ENCODE measurements around the gene CD2. TPM values are rescaled to one million over a fixed set of nuclear protein-coding genes. Genes with fewer than 3 reads are reported as not detected.
"Not testable (repeated sequence)": the region's sequence is repeated elsewhere in the genome, so short reads cannot be mapped to it uniquely, and the experiment has no call there.

The CD2 gene
- total RNA-seq, 1 donor from 2014 or later, result not detected

DNA sequence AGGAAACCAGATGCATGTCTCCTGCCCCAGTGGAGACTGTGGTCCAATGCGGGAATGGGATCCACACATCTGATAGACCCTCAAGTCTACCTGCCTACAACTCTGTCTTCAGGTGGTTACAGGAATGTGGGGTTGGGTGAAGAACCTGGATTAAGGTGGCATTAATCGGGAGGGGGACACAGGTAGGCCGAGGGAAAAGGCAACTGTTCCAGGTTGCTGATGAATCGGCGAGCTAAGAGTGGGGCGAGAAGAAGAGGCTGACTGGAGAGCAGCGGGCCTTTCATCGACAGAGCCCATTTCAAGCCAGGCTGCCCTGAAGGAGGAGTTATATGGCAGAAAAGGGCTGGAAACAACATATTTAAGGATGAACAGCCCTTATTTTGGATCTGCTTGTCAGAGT, 836 bp downstream of the CD2 start:
- TF ChIP-seq, protein P1, sequence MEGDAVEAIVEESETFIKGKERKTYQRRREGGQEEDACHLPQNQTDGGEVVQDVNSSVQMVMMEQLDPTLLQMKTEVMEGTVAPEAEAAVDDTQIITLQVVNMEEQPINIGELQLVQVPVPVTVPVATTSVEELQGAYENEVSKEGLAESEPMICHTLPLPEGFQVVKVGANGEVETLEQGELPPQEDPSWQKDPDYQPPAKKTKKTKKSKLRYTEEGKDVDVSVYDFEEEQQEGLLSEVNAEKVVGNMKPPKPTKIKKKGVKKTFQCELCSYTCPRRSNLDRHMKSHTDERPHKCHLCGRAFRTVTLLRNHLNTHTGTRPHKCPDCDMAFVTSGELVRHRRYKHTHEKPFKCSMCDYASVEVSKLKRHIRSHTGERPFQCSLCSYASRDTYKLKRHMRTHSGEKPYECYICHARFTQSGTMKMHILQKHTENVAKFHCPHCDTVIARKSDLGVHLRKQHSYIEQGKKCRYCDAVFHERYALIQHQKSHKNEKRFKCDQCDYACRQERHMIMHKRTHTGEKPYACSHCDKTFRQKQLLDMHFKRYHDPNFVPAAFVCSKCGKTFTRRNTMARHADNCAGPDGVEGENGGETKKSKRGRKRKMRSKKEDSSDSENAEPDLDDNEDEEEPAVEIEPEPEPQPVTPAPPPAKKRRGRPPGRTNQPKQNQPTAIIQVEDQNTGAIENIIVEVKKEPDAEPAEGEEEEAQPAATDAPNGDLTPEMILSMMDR (IDR thresholded peaks at IDR 0.05; ENCODE audit: unreplicated experiment), result no peak
- no peak for DNase-seq (ENCODE audit: low spot score, unreplicated experiment)
- no peak overlapping the region for H3K4me3 Mint-ChIP-seq (ENCODE audit: low read depth)
- H3K4me1 Mint-ChIP-seq (ENCODE audit: low read depth), result peaks cover 4% of the 10 kb centered on the region
- H3K9me3 Mint-ChIP-seq (ENCODE audit: low read depth), result no peaks in the 10 kb centered on the region
- H3K27ac Mint-ChIP-seq, result no peak overlapping the region
- no peaks in the 10 kb centered on the region for H3K27me3 Mint-ChIP-seq
- H3K36me3 Mint-ChIP-seq (ENCODE audit: insufficient read depth), result no peaks in the 10 kb centered on the region

DNA sequence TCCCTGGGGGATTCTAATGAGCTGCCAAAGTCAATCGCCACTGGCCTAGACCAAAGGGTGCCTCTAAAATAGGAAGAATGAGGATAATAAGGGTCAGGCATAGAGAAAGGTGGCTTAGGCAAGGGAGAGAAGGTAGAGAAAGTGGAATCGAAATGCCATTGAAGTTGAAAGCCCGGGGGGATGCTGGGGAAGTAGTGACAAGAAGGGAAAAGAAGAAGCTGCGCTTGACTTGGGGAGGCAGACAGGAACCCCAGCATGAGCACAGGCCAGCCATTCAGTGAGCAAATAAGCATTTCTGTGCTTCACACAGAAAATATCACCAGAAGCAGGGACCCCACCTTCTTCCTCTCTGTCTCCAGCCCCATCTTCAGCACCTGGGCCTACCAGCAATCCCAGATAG, 1.5 kb downstream of the CD2 start:
- no peaks in the 10 kb centered on the region for H3K9me3 Mint-ChIP-seq (ENCODE audit: low read depth)
- H3K36me3 Mint-ChIP-seq (ENCODE audit: insufficient read depth), result no peaks in the 10 kb centered on the region
- no peak overlapping the region for H3K4me3 Mint-ChIP-seq (ENCODE audit: low read depth)
- no peaks in the 10 kb centered on the region for H3K27me3 Mint-ChIP-seq
- H3K4me1 Mint-ChIP-seq (ENCODE audit: low read depth), result peaks cover 4% of the 10 kb centered on the region
- DNase-seq (ENCODE audit: low spot score, unreplicated experiment), result no peak
- TF ChIP-seq, protein P1 (IDR thresholded peaks at IDR 0.05; ENCODE audit: unreplicated experiment), result no peak
- no peak overlapping the region for H3K27ac Mint-ChIP-seq

DNA sequence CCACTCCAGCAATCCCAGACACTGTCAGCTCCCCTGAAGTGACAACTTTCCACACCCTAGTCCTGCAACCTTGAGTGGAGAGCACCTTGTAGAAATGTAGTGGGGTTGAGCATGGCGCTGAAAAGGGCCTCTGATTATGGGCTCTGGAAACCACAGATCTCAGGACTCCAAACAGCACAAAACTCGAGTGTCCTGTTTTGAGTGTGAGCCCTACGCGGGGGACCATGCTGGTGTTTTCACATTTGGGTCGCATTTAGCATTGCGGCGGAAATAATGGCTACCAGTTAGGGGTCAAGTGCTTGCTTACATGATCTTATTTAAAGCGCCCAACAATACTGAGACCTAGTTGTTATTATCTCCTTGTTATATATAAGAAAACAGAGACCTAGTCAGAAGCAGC, 1.9 kb downstream of the CD2 start:
- H3K27me3 Mint-ChIP-seq; H3K27ac Mint-ChIP-seq; H3K9me3 Mint-ChIP-seq (ENCODE audit: low read depth); H3K4me1 Mint-ChIP-seq (ENCODE audit: low read depth); H3K36me3 Mint-ChIP-seq (ENCODE audit: insufficient read depth); DNase-seq (ENCODE audit: low spot score, unreplicated experiment); H3K4me3 Mint-ChIP-seq (ENCODE audit: low read depth): not testable (repeated sequence)

DNA sequence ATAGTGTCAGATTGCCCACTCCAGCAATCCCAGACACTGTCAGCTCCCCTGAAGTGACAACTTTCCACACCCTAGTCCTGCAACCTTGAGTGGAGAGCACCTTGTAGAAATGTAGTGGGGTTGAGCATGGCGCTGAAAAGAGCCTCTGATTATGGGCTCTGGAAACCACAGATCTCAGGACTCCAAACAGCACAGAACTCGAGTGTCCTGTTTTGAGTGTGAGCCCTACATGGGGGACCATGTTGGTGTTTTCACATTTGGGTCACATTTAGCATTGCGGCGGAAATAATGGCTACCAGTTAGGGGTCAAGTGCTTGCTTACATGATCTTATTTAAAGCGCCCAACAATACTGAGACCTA, 4.2 kb downstream of the CD2 start:
- H3K27me3 Mint-ChIP-seq; H3K36me3 Mint-ChIP-seq (ENCODE audit: insufficient read depth); H3K4me1 Mint-ChIP-seq (ENCODE audit: low read depth); H3K27ac Mint-ChIP-seq; H3K9me3 Mint-ChIP-seq (ENCODE audit: low read depth); H3K4me3 Mint-ChIP-seq (ENCODE audit: low read depth); DNase-seq (ENCODE audit: low spot score, unreplicated experiment): not testable (repeated sequence)

DNA sequence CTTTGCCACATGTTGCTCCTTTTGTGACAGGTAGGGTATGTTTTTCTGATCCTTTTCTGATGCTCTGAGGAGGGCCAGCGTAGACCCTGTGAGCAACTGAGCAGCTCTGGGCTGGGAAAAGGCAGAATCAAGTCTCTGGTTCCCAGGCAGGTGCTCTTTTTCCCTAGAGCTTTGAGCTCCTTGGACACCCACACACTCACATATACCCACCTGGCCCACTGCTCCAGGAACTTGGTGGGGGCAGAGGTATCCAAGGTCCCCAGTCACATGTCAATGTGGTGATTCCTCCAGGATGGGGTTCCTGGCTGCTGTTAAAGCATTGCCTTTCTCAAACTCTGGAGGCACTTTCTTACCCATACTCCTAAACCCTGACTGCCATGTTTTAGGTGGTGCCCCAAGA, 5.4 kb downstream of the CD2 start:
- Mint-ChIP-seq H3K4me3 (ENCODE audit: low read depth) (no peak overlapping the region), H3K36me3 (ENCODE audit: insufficient read depth) (no peaks in the 10 kb centered on the region), H3K9me3 (ENCODE audit: low read depth) (no peaks in the 10 kb centered on the region), H3K4me1 (ENCODE audit: low read depth) (peaks cover 16% of the 10 kb centered on the region), H3K27ac (no peak overlapping the region), H3K27me3 (no peaks in the 10 kb centered on the region)
- no peak for DNase-seq (ENCODE audit: low spot score, unreplicated experiment)
- TF ChIP-seq, protein P1 (IDR thresholded peaks at IDR 0.05; ENCODE audit: unreplicated experiment), result no peak

DNA sequence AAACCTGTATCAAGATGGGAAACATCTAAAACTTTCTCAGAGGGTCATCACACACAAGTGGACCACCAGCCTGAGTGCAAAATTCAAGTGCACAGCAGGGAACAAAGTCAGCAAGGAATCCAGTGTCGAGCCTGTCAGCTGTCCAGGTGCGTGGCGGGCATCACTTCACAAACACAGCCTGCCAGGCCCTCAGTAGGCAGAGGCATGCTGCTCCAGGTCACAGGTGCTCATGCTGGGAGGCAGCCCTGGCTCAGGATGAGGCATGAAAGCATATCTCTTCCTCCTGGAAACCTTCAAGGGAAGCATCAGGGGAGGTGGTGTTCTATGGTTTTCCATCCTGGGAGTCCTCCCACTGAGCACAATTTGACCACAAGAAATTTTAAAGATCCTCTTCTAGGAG, 6.3 kb downstream of the CD2 start:
- H3K27ac Mint-ChIP-seq, result no peak overlapping the region
- peaks cover 16% of the 10 kb centered on the region for H3K4me1 Mint-ChIP-seq (ENCODE audit: low read depth)
- H3K9me3 Mint-ChIP-seq (ENCODE audit: low read depth), result no peaks in the 10 kb centered on the region
- no peak for DNase-seq (ENCODE audit: low spot score, unreplicated experiment)
- no peaks in the 10 kb centered on the region for H3K27me3 Mint-ChIP-seq
- no peaks in the 10 kb centered on the region for H3K36me3 Mint-ChIP-seq (ENCODE audit: insufficient read depth)
- no peak overlapping the region for H3K4me3 Mint-ChIP-seq (ENCODE audit: low read depth)
- TF ChIP-seq, protein P1 (IDR thresholded peaks at IDR 0.05; ENCODE audit: unreplicated experiment), result no peak

Measured in progenitor cell of endocrine pancreas (in vitro differentiated cells).